ENCODE results near the gene GFER.

GRCh38 chr16:2008631-2009163 is 24.7 kb downstream of the GFER start:
- no peak for TF ChIP-seq RBBP5 (IDR thresholded peaks at IDR 0.05; ENCODE audit: borderline replicate concordance, low read depth, low read length)
- no peak for TF ChIP-seq POLR2A (IDR thresholded peaks at IDR 0.05; ENCODE audit: control extremely low read depth in 1 of 2, low read depth in 2 of 2, low read length in 2 of 2)
- TF ChIP-seq, protein P1, sequence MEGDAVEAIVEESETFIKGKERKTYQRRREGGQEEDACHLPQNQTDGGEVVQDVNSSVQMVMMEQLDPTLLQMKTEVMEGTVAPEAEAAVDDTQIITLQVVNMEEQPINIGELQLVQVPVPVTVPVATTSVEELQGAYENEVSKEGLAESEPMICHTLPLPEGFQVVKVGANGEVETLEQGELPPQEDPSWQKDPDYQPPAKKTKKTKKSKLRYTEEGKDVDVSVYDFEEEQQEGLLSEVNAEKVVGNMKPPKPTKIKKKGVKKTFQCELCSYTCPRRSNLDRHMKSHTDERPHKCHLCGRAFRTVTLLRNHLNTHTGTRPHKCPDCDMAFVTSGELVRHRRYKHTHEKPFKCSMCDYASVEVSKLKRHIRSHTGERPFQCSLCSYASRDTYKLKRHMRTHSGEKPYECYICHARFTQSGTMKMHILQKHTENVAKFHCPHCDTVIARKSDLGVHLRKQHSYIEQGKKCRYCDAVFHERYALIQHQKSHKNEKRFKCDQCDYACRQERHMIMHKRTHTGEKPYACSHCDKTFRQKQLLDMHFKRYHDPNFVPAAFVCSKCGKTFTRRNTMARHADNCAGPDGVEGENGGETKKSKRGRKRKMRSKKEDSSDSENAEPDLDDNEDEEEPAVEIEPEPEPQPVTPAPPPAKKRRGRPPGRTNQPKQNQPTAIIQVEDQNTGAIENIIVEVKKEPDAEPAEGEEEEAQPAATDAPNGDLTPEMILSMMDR (IDR thresholded peaks at IDR 0.05; ENCODE audit: control extremely low read depth in 1 of 3, insufficient read depth in 1 of 3, low read depth in 1 of 3, low read length in 3 of 3) = no peak
- TF ChIP-seq ASH2L (IDR thresholded peaks at IDR 0.05; ENCODE audit: low read length) = no peak
- no peak for TF ChIP-seq HDAC6 (IDR thresholded peaks at IDR 0.05; ENCODE audit: low read depth, low read length)
- TF ChIP-seq CBX8 (IDR thresholded peaks at IDR 0.05; ENCODE audit: borderline replicate concordance, low read depth, low read length) = no peak
- no peak for TF ChIP-seq EZH2 (IDR thresholded peaks at IDR 0.05; ENCODE audit: low read depth, low read length, severe bottlenecking)
- no peak for TF ChIP-seq JUND (IDR thresholded peaks at IDR 0.05; ENCODE audit: low read length)
- TF ChIP-seq, protein P2, sequence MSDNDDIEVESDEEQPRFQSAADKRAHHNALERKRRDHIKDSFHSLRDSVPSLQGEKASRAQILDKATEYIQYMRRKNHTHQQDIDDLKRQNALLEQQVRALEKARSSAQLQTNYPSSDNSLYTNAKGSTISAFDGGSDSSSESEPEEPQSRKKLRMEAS (IDR thresholded peaks at IDR 0.05) = peak; percentile 80
- TF ChIP-seq SP1 (IDR thresholded peaks at IDR 0.05; ENCODE audit: low read depth, low read length) = no peak
